CD14-positive monocyte (primary cell): ENCODE data around the gene RERE. TPM values are rescaled to one million over a fixed set of nuclear protein-coding genes. Genes with fewer than 3 reads are reported as not detected.
A peak's percentile ranks its signal among the peaks of the same experiment; 100 is the strongest.

Experiments
- DNase-seq, 3 donors: peaks; one replicate each; pipeline ENCODE4 v3.0.0-alpha.2; 2011 to 2022
- H2AFZ ChIP-seq: 2 replicates; pipeline ENCODE4 v1.6.0; 2012; ENCODE audit warnings: mild to moderate bottlenecking, low read depth, low read length, inconsistent platforms; ENCODE audit not compliant: insufficient read depth, poor library complexity, severe bottlenecking
- H3K27ac ChIP-seq, 2 donors: 1 replicate in 1 of 2; 2 replicates in 1 of 2; pipeline ENCODE4 v1.5.1; 2012 to 2013; ENCODE audit warnings: low read length in 2 of 2, control low read depth in 1 of 2, inconsistent platforms in 1 of 2, low read depth in 1 of 2, mild to moderate bottlenecking in 1 of 2
- H3K27me3 ChIP-seq, 2 donors: one replicate each; pipeline versions ENCODE4 v1.6.0 to v1.6.1; 2011 to 2013; ENCODE audit warnings: low read length in 2 of 2; ENCODE audit not compliant: control insufficient read depth in 2 of 2, insufficient read depth in 2 of 2
- H3K36me3 ChIP-seq, 2 donors: replicated peaks in 1 of 2; 1 replicate in 1 of 2; 2 replicates in 1 of 2; pipeline versions ENCODE4 v1.5.1 to v1.6.1; 2012 to 2013; ENCODE audit warnings: low read length in 2 of 2, control low read depth in 1 of 2, inconsistent platforms in 1 of 2, mild to moderate bottlenecking in 1 of 2; ENCODE audit not compliant: insufficient read depth in 2 of 2, control insufficient read depth in 1 of 2
- H3K4me1 ChIP-seq, 2 donors: 1 replicate in 1 of 2; 2 replicates in 1 of 2; pipeline versions ENCODE4 v1.5.1 to v1.6.1; 2012 to 2013; ENCODE audit warnings: low read length in 2 of 2, control low read depth in 1 of 2, inconsistent platforms in 1 of 2, mild to moderate bottlenecking in 1 of 2, moderate library complexity in 1 of 2; ENCODE audit not compliant: insufficient read depth in 2 of 2, control insufficient read depth in 1 of 2
- H3K4me2 ChIP-seq: replicated peaks from 2 replicates; pipeline ENCODE3; 2012; ENCODE audit warnings: low read length, moderate library complexity, mild to moderate bottlenecking; ENCODE audit not compliant: poor library complexity, severe bottlenecking; ENCODE audit errors: extremely low read depth
- H3K4me3 ChIP-seq, 3 experiments: fragments of 200-600 bp in 1 of 3; sonication (generic) in 1 of 3; replicated peaks in 1 of 3; 1 replicate in 2 of 3; 2 replicates in 1 of 3; pipeline ENCODE4 v1.5.1; 2011 to 2013; ENCODE audit warnings: low read length in 3 of 3, mild to moderate bottlenecking in 3 of 3, control low read depth in 2 of 3, low read depth in 2 of 3, inconsistent platforms in 1 of 3, moderate library complexity in 1 of 3
- H3K79me2 ChIP-seq: 2 replicates; pipeline ENCODE4 v1.6.0; 2012; ENCODE audit warnings: mild to moderate bottlenecking, control low read depth, inconsistent platforms, low read length, moderate library complexity; ENCODE audit not compliant: insufficient read depth
- H3K9ac ChIP-seq: 2 replicates; pipeline ENCODE4 v1.6.0; 2017; ENCODE audit warnings: low read length, mild to moderate bottlenecking; ENCODE audit not compliant: insufficient read depth, poor library complexity, severe bottlenecking
- H3K9me3 ChIP-seq, 2 donors: replicated peaks in 1 of 2; 1 replicate in 1 of 2; 2 replicates in 1 of 2; pipeline versions ENCODE4 v1.5.1 to v1.6.1; 2012 to 2013; ENCODE audit warnings: low read length in 2 of 2, control low read depth in 1 of 2; ENCODE audit not compliant: control insufficient read depth in 1 of 2, insufficient read depth in 1 of 2
- H4K20me1 ChIP-seq: 2 replicates; pipeline ENCODE4 v1.6.0; 2012; ENCODE audit warnings: mild to moderate bottlenecking, low read length, control low read depth, moderate library complexity; ENCODE audit not compliant: insufficient read depth
- H3K27ac Mint-ChIP-seq, 7 donors: one replicate each; pipeline ENCODE4 v1.8.0; 2020; ENCODE audit warnings: mild to moderate bottlenecking in 7 of 7, mixed read lengths in 7 of 7, moderate library complexity in 6 of 7, inconsistent platforms in 2 of 7
- H3K27me3 Mint-ChIP-seq, 3 donors: one replicate each; pipeline ENCODE4 v1.8.0; 2021 to 2022; ENCODE audit warnings: low read depth in 3 of 3, mild to moderate bottlenecking in 3 of 3, mixed read lengths in 3 of 3, moderate library complexity in 3 of 3, inconsistent platforms in 1 of 3
- H3K36me3 Mint-ChIP-seq, 2 donors: one replicate each; pipeline ENCODE4 v1.8.0; 2020; ENCODE audit warnings: mixed read lengths in 2 of 2, inconsistent platforms in 1 of 2, mild to moderate bottlenecking in 1 of 2
- H3K4me1 Mint-ChIP-seq: one replicate; pipeline ENCODE4 v1.8.0; 2020; ENCODE audit warnings: mild to moderate bottlenecking, mixed read lengths
- H3K4me3 Mint-ChIP-seq, 2 donors: one replicate each; pipeline ENCODE4 v1.8.0; 2020; ENCODE audit warnings: mild to moderate bottlenecking in 2 of 2, mixed read lengths in 2 of 2, moderate library complexity in 1 of 2
- H3K9me3 Mint-ChIP-seq, 7 donors: one replicate each; pipeline ENCODE4 v1.8.0; 2020 to 2022; ENCODE audit warnings: mixed read lengths in 7 of 7, mild to moderate bottlenecking in 6 of 7, moderate library complexity in 6 of 7, inconsistent platforms in 2 of 7
- WGBS: methylation state at CpG from one replicate; pipeline ENCODE4 v1.1.5; 2013; ENCODE audit warnings: missing lambda C conversion rate; ENCODE audit not compliant: insufficient coverage; 5-methylcytosine and 5-hydroxymethylcytosine counted together
- intact Hi-C, 2 donors: fragments of 100-400 bp; cut with micrococcal nuclease; formaldehyde crosslinking; loops; one replicate each; pipeline versions ENCODE4 v1.15.0 to v1.15.1; 2023
- polyA plus RNA-seq, 3 donors: library from polyadenylated mRNA; depleted of rRNA in 1 of 3; unstranded in 2 of 3; stranded (reverse) in 1 of 3; fragments of 300-500 nt in 2 of 3; fragments of >200 nt in 1 of 3; fragmentation: Illumina TruSeq in 2 of 3; gene quantifications; 1 replicate in 2 of 3; 2 replicates in 1 of 3; pipeline ENCODE4 v1.2.3, GENCODE V29; 2012 to 2021
- TF ChIP-seq, protein P1 (sequence below): fragments of 200-600 bp; IDR thresholded peaks from one replicate; pipeline ENCODE4 v1.8.0; 2022; ENCODE audit warnings: antibody characterized with exemption, mild to moderate bottlenecking

RERE gene
- polyA plus RNA-seq, 3 donors = 1.2 to 19.4 (median 3.8) TPM

DNA sequence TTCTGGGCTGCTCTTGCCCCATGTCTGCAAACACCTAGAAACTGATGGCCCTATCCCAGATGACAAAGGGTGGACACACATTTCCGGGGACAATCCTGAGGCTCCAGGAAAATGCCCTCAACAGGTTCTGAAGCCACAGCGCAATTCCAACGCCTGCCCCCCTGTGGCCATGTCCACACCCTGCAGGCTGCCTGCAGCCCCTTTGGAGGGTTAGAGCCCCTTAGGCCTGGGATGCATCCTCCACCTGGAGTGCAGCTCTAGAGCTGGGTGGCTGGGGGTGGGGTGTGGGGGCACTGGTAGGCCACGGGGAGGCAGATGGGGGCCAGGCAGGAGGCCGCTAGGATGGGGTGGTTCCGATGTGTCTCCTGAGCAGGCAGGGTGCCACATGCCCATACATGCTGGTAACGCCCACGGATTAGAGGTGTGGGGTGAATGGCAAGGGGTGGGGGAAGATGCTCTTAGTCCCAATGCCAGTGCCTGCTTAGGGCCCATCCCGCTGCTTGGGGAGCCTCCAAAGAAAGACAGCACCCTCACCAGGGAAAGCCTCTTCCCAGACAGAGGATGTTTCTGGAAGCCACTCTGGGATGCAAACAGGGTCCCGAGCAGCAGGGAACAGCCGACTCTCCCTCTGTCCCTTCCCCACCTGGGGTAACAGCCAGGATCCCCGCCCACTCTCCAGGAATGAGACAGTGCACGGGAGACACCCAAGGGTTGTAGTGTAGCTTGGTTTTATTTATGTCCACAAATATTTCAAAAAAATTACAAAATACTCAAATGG, 465.6 kb downstream of the RERE start:
- H3K9me3 Mint-ChIP-seq = no peaks in the 10 kb centered on the region
- Histone ChIP-seq H2AFZ (no peak overlapping the region), H3K4me2 (no peak overlapping the region), H3K27ac (no peak overlapping the region), H3K4me3 (no peak overlapping the region), H3K9me3 (no peaks in the 10 kb centered on the region), H3K9ac (no peak overlapping the region), H4K20me1 (peaks cover 46% of the 10 kb centered on the region), H3K27me3 (no peaks in the 10 kb centered on the region), H3K4me1 (no peaks in the 10 kb centered on the region), H3K36me3 (peaks cover 36 to 47% of the 10 kb centered on the region in 2 donors), H3K79me2 (no peaks in the 10 kb centered on the region)
- no peak overlapping the region for H3K4me3 Mint-ChIP-seq
- TF ChIP-seq, protein P1, sequence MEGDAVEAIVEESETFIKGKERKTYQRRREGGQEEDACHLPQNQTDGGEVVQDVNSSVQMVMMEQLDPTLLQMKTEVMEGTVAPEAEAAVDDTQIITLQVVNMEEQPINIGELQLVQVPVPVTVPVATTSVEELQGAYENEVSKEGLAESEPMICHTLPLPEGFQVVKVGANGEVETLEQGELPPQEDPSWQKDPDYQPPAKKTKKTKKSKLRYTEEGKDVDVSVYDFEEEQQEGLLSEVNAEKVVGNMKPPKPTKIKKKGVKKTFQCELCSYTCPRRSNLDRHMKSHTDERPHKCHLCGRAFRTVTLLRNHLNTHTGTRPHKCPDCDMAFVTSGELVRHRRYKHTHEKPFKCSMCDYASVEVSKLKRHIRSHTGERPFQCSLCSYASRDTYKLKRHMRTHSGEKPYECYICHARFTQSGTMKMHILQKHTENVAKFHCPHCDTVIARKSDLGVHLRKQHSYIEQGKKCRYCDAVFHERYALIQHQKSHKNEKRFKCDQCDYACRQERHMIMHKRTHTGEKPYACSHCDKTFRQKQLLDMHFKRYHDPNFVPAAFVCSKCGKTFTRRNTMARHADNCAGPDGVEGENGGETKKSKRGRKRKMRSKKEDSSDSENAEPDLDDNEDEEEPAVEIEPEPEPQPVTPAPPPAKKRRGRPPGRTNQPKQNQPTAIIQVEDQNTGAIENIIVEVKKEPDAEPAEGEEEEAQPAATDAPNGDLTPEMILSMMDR = peak; percentile 64
- no peak for DNase-seq
- 83% methylated on average over 6 of the region's 13 CpGs for WGBS
- intact Hi-C loops = no loop called here
- peaks cover 2% of the 10 kb centered on the region for H3K4me1 Mint-ChIP-seq
- H3K27me3 Mint-ChIP-seq = peaks cover 0 to 8% (median 7%) of the 10 kb centered on the region in 3 donors
- H3K36me3 Mint-ChIP-seq = peaks cover 41 to 42% of the 10 kb centered on the region in 2 donors
- H3K27ac Mint-ChIP-seq = peak overlapping the region in 2 of 7 donors; percentile 6 to 24

DNA sequence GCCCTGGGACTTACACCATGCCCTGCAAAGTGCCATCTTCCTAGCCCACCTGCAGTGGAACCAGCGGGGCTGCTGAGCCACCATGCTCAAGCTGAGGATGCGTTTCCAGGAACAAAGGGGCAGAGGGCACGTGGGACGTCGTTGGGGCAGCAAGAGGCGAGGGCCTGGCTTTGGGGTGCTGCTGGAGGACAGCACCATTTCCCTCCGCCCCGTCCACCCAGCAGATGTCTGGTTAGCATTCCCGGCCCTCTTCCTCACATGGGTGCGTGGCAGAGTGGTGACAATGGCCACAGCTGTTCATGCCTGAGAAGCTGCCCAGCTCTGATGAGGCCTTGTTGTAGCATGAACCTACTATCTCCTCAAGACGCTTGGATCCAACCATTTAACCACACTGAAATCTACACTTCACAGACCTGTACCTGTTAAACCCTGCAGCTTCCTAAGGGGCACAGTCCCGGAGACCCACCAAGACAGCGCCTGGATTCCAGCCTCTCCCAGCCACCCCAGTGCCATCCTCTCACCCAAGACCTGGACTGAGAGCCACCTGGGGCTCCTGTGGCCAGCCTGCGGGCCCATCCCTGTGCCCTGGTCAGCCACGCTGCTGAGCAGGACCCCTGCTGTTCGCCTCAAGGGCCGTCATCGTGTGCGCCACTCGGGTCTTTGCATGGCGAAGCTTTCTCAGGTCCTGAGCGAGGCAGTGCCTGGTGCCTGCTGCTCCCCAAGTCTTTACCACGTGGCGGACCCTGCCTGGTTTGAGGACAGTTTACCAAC, 466.3 kb downstream of the RERE start:
- TF ChIP-seq, protein P1 = no peak
- Histone ChIP-seq H3K27me3 (no peaks in the 10 kb centered on the region), H3K9ac (no peak overlapping the region), H3K9me3 (no peaks in the 10 kb centered on the region), H3K4me1 (no peaks in the 10 kb centered on the region), H3K27ac (no peak overlapping the region), H2AFZ (no peak overlapping the region), H3K36me3 (peaks cover 28 to 40% of the 10 kb centered on the region in 2 donors), H3K4me3 (no peak overlapping the region), H3K79me2 (no peaks in the 10 kb centered on the region), H3K4me2 (no peak overlapping the region), H4K20me1 (peaks cover 40% of the 10 kb centered on the region)
- H3K4me1 Mint-ChIP-seq = peaks cover 2% of the 10 kb centered on the region
- DNase-seq = no peak
- peaks cover 0 to 7% (median 6%) of the 10 kb centered on the region in 3 donors for H3K27me3 Mint-ChIP-seq
- H3K27ac Mint-ChIP-seq = peak overlapping the region in 3 of 7 donors; percentile 6 to 64 (median 46)
- WGBS = 93% methylated on average over 23 of the region's 24 CpGs
- no peaks in the 10 kb centered on the region for H3K9me3 Mint-ChIP-seq
- intact Hi-C loops = no loop called here
- no peak overlapping the region for H3K4me3 Mint-ChIP-seq
- H3K36me3 Mint-ChIP-seq = peaks cover 33 to 34% of the 10 kb centered on the region in 2 donors
